ENCODE results near the gene MRPL4. TPM values are rescaled to one million over a fixed set of nuclear protein-coding genes. Genes with fewer than 3 reads are reported as not detected.

Gene MRPL4
- total RNA-seq, 1 experiment from 2014 or later: 146 TPM

GRCh38 chr19:10305139-10305806 is 53.3 kb downstream of the MRPL4 start (continued):
- TF ChIP-seq ATF3 (IDR thresholded peaks at IDR 0.05): no peak
- no peak for TF ChIP-seq SP1 (IDR thresholded peaks at IDR 0.05; ENCODE audit: low read depth)
- no peak for TF ChIP-seq ZBTB33 (IDR thresholded peaks at IDR 0.05; ENCODE audit: extremely low read depth, insufficient replicate concordance, low read length)
- TF ChIP-seq ZFX (IDR thresholded peaks at IDR 0.05): no peak
- TF ChIP-seq EGR1 (IDR thresholded peaks at IDR 0.05; ENCODE audit: low read depth): no peak
- no peak for TF ChIP-seq TCF7L2 (IDR thresholded peaks at IDR 0.05; ENCODE audit: borderline replicate concordance, extremely low read depth, insufficient read depth, insufficient read length)
- TF ChIP-seq RAD21 (IDR thresholded peaks at IDR 0.05; ENCODE audit: low read depth): no peak

- TF ChIP-seq CTCF (IDR thresholded peaks at IDR 0.05 in 2 of 3, conservative IDR thresholded peaks at IDR 0.05 in 1 of 3; ENCODE audit: borderline replicate concordance in 1 of 3, insufficient read depth in 1 of 3, low read depth in 2 of 3, low read length in 2 of 3): no peak
- no peak for TF ChIP-seq EGR1 (IDR thresholded peaks at IDR 0.05; ENCODE audit: low read depth)
- H3K9me2 ChIP-seq (ENCODE audit: insufficient read depth): no peaks in the 10 kb centered on the region
- no peaks in the 10 kb centered on the region for H3K79me2 ChIP-seq (ENCODE audit: insufficient read depth, low read length)
- ATAC-seq: no peak
- no TSS peak for BruUV-seq (replicated peaks)
- H3K4me2 ChIP-seq (ENCODE audit: low read length): no peak overlapping the region
- no peak overlapping the region for H3K27ac ChIP-seq (ENCODE audit: low read depth, low read length)
- intact Hi-C loops (cut with micrococcal nuclease): no loop called here
- RAD21 ChIA-PET (ENCODE audit: low non-redundant PET in 1 of 2, low total read pairs in 2 of 2, uncharacterized antibody in 2 of 2, unreplicated experiment in 2 of 2): no interaction called here
- H3K9me3 ChIP-seq (ENCODE audit: control insufficient read depth in 1 of 2, insufficient read depth in 1 of 2, low read depth in 1 of 2, low read length in 2 of 2): no peaks in the 10 kb centered on the region
- no peak overlapping the region for H3K9ac ChIP-seq (ENCODE audit: low read length)
- no peaks in the 10 kb centered on the region for H3K36me3 ChIP-seq (ENCODE audit: control insufficient read depth in 1 of 2, insufficient read depth in 2 of 2, low read length in 2 of 2)
- POLR2A ChIA-PET: no interaction called here
- DNase-seq (ENCODE audit: low read depth, low spot score): no peak
- H2AFZ ChIP-seq (ENCODE audit: low read depth, low read length, poor library complexity, severe bottlenecking): no peak overlapping the region
- CTCF ChIA-PET: no interaction called here
- no peak overlapping the region for H3K4me3 ChIP-seq (replicated peaks in 1 of 2; ENCODE audit: low read depth in 1 of 2, low read length in 2 of 2)
- no peaks in the 10 kb centered on the region for H3K27me3 ChIP-seq (ENCODE audit: insufficient read depth, low read length)
- H4K20me1 ChIP-seq (ENCODE audit: insufficient read depth): no peaks in the 10 kb centered on the region
- peaks cover 0 to 6% of the 10 kb centered on the region in 2 experiments; a peak in 2 of 4 replicates for H3K4me1 ChIP-seq (ENCODE audit: control insufficient read depth in 1 of 2, insufficient read depth in 2 of 2, low read length in 2 of 2)
These were observed 54.3 kb downstream of the MRPL4 start for GRCh38 chr19:10306327-10306726.
